NCI-H2029 (cell line): Measurements from ENCODE around the gene C19orf67.

Experiments used
- DNase-seq: peaks from one replicate; lab custom pipeline; 2025; lab: John Stamatoyannopoulos, UW

Gene C19orf67

DNA sequence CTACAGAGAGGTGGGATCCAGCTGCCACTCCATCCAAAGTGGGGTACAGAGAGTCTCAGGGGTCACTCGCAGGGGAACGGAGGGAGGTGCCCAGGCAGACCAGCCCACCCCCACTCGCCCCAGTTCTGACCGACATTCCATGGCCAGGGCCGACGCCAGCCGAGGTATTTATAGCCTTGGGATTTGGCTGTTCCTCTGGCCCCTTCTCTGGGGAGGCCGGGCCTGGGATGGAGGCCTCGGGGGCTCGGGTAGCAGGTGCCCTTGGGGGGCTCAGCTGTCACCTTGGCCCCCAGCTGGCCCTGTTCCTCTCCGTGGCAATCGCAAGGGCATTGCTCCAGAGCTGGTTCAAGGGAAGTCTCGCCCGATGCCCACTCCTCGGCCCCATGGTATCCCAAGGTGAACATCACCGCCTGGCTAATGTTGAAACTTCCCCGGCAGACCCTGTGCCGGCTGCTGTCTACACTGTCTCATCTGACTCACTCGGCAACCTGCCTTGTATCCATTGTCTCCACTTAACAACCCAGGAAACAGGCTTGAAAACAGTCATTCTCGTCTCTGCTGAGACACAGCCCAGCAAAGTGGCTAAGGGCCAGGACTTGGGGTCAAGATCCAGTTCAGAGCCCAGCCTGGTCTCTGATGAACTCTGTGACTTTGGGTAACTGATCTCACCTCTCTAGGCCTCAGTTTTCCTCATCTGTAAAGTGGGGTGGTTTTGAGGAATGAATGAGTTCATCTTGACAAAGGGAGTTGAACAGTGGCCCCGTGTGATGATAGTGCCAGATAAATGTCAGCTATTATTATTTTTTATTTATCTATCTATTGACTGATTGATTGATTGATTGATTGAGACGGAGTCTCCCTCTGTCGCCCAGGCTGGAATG, 22.2 kb upstream of the C19orf67 start:
- no peak for DNase-seq

DNA sequence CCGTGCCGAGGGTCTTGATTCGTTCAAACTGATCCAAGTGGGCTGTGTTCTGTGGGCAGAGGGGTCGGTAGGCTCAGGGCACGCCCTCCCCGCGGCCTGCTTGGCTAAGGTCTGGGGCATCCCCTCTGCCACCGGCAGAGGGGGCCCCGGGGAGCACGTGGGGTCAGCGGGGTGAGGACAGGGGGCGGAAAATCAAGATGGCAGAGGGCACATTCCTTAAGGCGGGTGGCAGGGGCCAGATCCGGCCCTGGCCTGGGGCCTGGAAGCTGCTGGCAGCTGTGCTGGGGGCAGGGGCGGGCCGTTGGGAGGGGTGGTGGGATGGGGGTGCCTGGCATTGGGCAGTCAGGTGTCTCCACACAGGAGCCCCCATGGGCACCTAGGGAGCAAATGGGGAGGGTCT, 21.3 kb upstream of the C19orf67 start:
- DNase-seq = no peak

DNA sequence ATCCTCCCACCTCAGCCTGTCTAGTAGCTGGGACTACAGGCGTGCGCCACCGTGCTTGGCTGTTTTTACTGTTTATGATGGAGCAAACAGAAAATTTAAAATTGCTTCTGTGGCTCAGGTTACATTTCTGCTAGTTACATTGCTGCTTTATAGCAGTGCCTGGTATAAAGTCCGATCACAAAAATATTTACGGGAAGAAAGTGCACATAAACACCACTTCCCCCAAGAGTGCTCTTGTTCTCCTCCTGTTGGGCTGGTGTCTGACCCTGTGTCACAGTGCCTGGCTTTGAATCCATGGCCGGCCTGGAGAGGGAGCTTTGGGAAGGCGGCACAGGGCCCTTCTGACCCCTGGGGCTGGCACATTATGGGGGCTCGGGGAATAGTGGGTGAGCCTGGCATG, 20.1 kb upstream of the C19orf67 start:
- no peak for DNase-seq

DNA sequence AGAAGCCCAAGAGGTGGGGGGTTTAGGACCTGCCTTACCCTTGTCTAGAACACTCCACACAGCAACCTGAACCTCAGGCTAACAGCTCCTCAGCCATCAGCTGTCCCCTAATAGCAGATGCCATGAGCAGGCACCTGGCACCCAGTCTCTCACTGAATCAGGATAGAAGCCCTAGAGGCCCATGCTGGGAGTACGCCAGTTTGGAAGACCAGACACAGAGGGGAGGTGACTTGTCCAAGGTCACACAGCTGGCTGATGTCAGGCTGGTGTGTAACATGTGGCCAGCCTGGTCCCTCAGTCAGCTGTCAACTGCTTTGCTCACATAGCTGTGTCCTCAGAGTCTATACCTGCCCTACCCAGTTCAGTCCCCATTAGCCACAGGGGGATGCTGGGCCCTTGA, 17.7 kb upstream of the C19orf67 start:
- DNase-seq = no peak

DNA sequence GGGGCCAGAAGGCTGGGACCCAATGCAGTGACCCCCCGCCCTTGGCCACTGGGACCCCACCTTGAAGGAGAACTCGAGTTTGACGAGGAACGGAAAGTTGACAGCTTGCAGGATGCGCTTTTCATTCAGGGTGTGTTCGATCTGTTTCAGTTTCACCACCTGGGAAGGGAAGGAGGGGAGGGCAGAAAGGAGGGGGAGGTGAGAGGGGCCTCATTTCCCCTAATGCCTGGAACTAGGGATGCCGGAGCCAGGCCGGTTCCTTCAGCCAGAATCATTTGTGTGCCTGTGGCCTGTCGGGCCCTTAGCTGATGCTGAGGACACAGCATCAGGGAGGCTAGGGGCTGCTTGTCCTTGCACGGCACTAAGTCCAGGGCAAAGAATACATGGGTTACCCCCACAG, 17.2 kb upstream of the C19orf67 start:
- DNase-seq = no peak

DNA sequence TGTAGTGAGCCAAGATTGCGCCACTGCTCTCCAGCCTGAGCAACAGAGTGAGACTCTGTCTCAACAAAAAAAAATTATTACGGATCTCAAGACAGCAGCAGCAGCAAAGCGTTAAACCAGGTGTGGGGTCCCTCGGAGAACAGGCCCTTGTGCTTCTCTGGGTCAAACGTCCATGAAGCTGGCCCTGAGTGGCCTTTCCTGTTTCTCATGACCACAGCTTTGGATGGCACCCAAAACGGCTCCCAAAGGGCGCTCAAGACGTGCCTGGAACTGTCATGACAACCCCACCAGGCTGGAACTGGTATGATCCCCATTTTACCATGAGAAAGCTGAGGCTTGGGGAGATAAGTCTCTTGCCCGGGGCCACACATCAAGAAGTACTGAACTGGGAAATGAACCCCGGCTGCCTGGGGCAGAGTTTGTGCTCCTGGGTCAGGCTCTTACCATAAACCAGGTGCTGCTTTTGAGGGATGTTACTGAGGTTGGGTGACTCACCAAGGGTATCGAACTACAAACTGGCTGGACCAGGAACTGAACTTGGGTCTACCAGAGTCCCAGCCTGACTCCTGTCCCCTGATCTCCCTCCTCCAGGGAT, 16.6 kb upstream of the C19orf67 start:
- DNase-seq = no peak

DNA sequence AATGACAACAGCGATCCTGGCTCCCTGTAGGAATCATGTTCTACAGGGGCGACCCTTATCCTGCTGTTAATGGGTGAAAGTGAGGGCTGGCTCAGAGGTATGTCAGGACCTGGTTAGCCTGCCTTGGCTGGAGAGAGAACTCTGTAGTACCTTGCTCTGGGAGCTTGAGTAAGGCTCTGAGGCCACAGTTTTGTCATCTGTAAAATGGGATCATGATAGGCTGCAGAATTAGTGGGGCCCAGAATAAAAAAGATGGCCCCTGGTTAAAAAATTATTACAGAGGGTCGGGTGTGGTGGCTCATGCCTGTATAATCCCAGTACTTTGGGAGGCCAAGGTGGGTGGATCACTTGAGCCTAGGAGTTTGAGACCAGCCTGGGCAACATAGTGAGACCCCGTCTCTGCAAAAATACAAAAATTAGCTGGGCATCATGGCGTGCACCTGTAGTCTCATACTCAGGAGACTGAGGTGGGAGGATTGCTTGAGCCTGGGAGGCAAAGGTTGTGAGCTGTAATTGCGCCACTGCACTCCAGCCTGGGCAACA, 15.5 kb upstream of the C19orf67 start:
- DNase-seq = no peak

DNA sequence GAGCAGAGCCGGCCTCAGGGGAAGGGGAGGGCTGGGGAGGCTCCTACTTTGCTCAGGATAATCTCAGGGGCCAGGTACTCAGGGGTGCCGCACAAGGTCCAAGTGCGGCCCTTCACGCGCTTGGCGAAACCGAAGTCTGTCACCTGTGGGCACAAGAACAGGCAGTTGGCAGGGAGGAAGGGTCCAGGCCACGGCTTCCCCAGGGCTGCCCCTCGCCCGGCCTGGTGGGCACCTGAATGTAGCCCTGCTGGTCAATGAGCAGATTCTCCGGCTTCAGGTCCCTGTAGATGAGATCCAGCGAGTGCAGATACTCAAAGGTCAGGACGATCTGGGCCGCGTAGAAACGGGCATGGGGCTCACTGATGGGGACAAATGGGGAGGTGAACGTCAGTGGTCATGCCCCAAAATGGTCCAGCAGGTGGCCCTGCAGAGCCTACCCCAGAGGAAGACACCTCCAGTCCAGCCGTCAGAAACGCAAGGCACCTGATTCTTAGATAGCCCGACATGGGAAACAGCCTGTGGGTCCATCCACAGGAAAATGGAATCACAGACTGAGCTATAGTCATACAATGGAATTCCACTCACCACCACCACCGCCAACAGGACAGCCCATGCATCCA, 12.1 kb upstream of the C19orf67 start:
- no peak for DNase-seq

DNA sequence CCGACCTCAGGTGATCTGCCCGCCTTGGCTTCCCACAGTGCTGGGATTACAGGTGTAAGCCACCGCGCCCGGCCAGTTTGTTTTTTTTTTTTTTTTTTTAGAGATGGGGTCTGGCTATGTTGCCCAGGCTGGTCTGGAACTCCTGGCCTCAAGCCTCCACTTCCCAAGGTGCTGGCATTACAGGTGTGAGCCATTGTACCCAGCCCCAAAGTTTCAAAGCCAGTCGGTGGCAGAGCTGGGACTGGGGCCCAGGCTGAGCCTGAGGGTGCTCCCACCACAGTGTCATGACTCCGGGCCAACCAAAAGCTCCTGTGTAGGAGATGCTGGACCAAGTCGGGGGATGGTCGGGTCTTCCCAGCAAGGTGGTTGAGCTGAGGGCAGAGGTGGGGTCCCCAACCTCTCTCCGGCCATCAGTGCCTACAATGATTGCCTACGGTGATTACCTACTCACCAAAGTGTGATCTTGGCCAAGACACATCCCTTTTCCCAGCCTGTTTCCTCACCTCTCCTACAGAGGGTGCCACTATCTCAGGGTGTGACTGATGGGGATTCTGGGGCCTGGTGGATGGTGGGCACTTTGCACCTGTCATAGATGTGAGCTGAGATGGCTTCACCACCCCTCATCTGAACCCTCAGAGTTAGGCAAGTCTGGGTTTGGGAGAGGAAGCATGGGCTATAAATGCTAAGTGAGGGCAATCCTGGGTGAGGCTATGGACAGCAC, 10.8 kb upstream of the C19orf67 start:
- no peak for DNase-seq

DNA sequence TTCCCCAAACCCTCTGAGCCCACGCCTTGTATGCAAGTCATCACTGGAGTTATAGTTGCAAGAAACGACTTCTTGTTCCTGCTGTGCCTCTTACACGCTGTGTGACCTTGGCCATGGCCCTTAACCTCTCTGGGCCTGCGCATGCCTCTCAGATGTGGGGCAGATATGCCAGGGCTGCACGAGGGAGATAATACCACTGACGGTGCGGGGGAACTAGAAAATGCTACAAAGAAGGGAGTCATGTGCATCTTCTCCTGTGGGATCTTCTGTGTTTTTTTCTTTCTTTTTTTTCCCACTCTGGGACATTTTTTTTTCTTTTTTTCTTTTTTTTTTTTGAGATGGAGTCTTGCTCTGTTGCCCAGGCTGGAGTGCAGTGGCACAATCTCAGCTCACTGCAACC, 9.3 kb upstream of the C19orf67 start:
- no peak for DNase-seq

DNA sequence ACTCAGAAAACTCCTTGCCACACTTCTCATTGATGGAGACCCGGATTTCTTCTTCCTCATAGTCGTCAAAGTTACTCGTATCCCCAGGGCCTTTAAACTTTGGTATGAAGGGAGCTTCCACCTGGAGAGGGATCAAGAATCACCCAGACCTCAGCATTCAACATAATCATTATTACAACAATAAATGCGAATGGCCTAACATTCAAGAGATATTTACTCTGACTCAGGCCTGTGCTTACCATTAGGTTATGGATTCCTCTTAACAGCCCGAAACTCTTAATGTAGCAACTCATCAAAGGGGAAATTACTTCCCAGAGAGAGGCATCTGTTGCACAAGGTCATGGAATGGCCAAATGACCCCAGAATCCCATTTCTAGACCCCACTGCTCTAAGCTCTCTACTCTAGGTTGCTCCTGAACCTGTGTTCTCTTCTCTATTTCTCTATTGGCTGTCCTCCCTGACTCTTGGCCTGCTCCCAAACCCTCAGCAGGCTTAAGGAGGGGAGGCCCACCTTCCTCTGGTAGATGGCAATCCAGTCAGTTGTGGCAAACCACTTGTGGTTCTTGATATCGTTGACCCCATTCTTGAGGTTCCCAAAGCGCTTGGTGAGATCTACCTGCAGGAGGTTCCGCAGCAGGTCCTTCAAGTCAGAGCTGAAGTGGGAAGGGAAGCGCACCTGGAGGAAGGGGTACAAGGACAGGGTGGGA, 7.7 kb upstream of the C19orf67 start:
- no peak for DNase-seq

DNA sequence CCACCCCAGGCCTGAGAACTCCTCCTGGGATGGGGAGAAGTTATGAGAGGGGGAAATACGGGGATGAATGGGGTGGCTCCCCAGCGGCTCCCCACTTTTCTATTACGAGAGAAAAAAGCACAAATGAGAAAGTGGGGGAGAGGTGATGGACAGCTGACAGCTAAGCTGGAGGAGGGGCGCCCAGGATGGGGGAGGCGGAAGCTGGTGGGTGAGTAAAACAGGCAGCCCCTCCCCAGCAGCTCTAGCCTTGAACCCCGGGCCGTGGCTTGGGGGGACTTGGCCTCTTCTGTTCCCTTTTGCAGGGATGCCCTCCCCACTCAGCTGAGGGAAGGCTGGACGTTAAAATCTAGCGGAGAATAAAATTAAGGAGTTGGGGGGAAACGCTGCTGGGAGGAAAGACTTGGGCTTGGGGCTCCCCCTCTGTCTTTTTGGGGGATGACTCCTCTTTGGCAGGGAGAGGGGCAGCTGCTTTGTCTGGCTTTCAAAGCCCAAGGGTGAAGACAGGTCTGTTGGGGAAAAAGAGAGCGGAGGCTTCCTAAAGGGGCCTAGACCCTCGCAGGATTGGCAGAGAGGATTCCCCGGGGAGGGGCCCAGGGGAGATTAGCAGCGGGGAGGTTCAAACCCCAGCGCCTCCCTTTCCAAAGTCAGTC, 6.4 kb upstream of the C19orf67 start:
- no peak for DNase-seq

DNA sequence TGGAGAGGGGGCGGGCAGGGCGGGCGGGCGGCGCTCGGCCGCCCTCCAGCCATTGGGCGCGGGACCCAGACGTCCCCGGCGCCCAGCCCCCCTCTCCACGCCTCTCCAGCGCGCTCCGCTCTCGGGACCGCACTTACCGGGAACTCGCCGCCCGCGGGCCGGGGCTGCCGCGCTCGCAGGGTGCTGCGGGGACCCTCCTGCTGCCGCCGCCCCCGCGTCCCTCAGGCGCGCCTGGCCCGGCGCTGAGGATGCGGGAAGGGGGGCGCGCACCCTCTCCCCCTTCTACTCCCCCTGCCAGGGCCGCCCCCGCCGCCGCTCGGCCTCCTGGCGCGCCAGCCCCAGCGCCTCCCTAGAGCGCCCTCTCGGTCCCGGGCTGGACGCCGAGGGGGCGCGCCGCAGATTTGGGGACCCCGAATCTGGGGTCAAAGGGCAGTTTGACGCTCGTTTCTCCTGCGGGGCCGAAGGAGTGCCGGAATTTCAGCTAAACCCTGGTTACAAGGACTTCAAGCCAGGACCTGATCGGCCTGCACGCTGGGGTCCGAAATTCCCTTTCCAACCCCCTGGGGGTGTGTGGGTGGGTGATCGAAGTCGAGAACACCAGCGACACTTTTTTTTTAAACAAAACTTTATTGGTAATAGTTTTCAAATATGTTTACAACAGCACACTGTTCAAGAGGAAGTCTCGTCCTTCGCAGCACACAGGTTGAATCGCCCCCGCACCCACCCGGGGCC, 5.7 kb upstream of the C19orf67 start:
- peak; percentile 26 for DNase-seq

DNA sequence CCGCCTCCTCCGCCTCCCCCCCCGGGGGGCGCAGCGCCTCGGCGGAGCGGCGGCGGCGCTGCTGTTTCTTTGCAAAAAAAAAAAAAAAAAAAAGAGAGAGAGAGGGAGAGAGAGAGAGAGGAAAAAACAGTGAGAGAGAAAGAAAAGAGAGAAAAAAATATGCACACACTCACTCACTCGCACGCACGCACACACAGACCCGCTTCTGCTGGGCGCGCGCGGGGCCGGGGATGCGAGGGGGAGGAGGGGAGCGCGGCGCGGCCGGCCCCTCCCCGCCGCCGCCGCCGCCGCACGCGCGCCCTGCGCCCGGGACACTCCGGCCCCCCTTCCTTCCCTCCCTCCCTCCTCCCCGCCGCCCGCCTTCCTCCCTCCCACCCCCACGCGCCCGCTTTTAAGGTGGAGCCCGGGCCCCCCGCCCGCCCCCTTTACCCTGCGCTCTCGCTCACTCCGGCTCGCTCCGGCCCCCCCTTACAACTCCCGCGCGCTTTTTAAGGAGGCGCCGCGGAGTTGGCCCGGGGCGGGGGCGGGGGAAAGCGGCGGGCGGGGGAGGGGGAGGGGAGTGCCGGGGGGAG, 5.0 kb upstream of the C19orf67 start, which contains the start of gene SAMD1:
Gene SAMD1 (minus strand): TSS at position 243 of the 572 bp plus-strand sequence.
- peak; percentile 60 for DNase-seq

DNA sequence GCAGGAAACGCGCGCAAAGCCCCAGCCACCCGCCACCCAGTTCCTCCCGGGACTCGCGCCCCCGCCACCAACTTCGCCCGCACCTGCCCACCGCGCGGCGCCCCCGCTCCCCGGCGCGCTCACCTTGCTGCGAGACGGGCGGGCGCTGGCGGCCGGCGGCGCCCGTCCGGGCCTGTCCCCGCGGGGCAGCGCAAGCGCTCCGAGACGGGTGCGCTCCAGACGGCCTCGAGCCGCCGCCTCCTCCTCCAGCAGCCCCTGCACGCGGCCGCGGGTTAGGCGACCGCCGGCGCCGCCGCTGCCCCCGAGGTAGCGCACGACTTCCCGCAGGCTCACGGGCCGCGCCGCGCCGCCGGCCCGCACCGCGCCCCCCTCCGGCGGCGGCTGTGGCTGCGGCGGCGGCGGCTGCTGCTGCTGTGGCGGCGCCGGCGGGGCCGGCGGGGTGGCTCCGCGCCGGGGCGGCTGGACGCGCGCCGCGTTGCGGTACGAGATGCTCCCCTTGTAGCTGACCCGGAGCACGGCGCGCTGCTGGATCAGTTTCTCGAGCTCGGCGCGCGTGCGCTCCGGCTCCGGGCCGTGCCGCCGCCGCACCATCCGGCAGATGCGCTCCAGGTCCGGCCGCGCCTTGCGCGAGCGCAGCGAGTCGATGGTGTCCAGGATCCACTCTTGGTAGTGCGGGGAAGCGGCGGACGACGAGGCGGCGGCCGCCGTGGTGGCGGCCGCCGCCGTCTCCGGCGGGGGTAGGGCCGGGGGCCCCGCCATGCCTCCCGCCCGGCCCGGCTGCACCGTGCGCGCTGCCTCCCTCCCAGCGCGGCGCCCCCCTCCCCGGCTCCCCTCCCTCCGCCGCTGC, 4.3 kb upstream of the C19orf67 start:
- DNase-seq = peak; percentile 35

DNA sequence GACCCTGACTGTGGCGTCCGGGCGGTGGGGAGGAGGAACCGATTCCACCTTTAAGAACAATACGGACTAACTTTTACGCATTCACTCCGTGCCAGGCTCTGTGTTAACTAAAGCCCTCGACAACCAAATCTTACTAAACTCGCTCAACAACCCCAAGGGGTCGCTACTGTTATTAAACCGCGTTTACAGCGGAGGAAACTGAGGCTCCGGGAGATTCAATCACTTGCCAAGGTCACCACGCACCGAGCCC, 3.8 kb upstream of the C19orf67 start:
- no peak for DNase-seq

DNA sequence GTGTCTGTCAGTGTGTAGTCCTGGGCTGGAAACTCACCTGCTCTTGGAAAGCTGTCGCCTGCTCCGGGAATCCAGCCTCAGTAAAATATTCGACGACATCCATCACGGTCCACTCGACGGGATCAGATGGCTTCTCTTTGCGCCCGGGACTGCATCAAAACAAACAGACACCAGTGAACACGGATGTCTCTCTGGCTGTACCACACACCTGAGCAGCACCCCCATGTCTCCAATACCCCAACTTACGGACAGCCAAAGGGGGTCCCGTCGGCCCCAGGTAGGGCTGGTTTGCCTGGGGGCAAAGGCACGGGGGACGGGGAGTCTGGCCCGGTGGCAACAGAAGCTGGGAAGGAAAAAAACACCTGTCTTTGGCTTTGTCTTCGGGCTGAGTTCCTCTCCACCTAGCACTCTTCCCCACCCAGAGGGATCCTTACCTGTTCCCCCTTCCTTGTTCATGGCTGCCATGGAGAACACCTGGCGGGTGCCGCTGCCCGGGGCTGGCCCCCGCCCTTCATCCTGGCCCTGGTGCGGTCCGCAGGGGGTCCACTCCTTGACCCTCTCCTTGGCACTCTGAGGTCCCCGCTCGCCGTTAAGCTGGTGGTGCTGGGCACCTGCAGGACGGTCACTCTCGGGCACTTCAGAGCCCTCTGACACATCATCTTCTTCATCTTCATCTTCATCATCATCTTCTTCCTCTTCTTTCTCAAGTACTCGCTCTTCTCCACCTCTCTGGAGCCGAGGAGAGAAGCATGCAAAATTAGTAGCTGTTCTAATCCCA, 3.2 kb upstream of the C19orf67 start:
- no peak for DNase-seq

DNA sequence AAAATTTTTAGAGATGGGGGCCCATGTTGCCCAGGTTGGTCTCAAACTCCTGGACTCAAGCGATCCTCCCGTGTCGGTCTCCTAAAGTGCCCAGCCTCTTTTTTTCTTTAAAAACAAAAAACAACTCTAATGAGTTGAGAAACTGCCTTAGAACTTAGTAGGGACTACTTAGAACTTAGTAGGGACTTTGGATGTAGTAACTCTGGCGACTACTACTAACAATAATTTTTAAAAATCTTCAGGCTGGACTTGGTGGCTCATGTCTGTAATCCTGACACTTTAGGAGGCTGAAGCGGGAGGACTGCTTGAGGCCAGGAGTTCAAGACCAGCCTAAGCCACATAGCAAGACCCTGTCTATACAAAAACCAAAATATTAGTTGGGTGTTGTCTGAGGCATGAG, 515 bp upstream of the C19orf67 start:
- DNase-seq = no peak

DNA sequence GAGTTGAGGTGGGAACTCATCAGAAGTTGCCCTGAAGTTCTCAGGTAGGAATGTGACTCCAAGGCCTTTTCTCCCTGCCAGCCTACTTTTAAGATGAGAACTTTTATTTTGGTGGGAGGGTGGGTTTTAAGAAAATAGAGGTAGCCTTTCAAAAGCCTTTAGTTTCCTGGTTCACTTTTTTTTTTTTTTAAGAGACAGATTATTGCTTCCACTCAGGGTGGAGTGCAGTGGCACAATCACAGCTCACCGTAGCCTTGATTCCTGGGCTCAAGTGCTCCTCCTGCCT, 3.0 kb downstream of the C19orf67 start:
- no peak for DNase-seq
